Measurements from ENCODE around the gene TDRD10. TPM values are rescaled to one million over a fixed set of nuclear protein-coding genes. Genes with fewer than 3 reads are reported as not detected.

The TDRD10 gene
- total and polyA plus RNA-seq, 2 of the 8 experiments (the other 6 are each of a cell fraction or from before 2014, with no cell fraction given), result 0.15 to 0.27 TPM

GRCh38 chr1:154471304-154471703 lies 30.7 kb upstream of the TDRD10 start (continued):
- TF ChIP-seq MAFK (IDR thresholded peaks at IDR 0.05; ENCODE audit: low read depth, low read length) (no peak), BACH1 (IDR thresholded peaks at IDR 0.05; ENCODE audit: low read length) (no peak), RNF2 (IDR thresholded peaks at IDR 0.05; ENCODE audit: borderline replicate concordance, low read depth, low read length, missing control alignments, poor library complexity, severe bottlenecking) (no peak), CBX5 (IDR thresholded peaks at IDR 0.05; ENCODE audit: low read depth, low read length) (no peak)

Data from H1 (cell line).